HAP-1 (cell line): Measurements from ENCODE around the gene BNIP3.
A peak's percentile ranks its signal among the peaks of the same experiment; 100 is the strongest.

Source experiments
- DNase-seq, 2 experiments: peaks; one replicate each; pipeline ENCODE4 v3.0.0-alpha.2; 2016 to 2020; ENCODE audit warnings: low spot score in 2 of 2
- H3K27me3 ChIP-seq: fragments of 250-450 bp; sonication (Bioruptor Pico); 2 replicates; pipeline ENCODE4 v1.5.1; 2020; ENCODE audit warnings: low read depth, mild to moderate bottlenecking, moderate library complexity
- H3K36me3 ChIP-seq: fragments of 250-450 bp; sonication (Bioruptor Pico); replicated peaks from 2 replicates; pipeline ENCODE4 v1.5.1; 2020; ENCODE audit warnings: mild to moderate bottlenecking
- H3K4me1 ChIP-seq: fragments of 250-450 bp; sonication (Bioruptor Pico); 2 replicates; pipeline ENCODE4 v1.5.1; 2020; ENCODE audit warnings: mild to moderate bottlenecking
- H3K4me3 ChIP-seq: fragments of 250-450 bp; sonication (Bioruptor Pico); 2 replicates; pipeline ENCODE4 v1.5.1; 2020; ENCODE audit warnings: mild to moderate bottlenecking, moderate library complexity
- H3K9me3 ChIP-seq: fragments of 250-450 bp; sonication (Bioruptor Pico); 2 replicates; pipeline ENCODE4 v1.5.1; 2020; ENCODE audit warnings: mild to moderate bottlenecking, moderate library complexity
- in situ Hi-C: fragments of 300-500 bp; cut with MboI; formaldehyde crosslinking; loops from 3 replicates; pipeline ENCODE4 v1.14.3; 2020; ENCODE audit warnings: low sequenced_read_pairs, inconsistent platforms, mixed read lengths

The BNIP3 gene

GRCh38 chr10:131930586-131931330 lies 51.0 kb downstream of the BNIP3 start:
- DNase-seq = no peak
- in situ Hi-C loops = no loop called here
- no peaks in the 10 kb centered on the region for H3K4me1 ChIP-seq
- no peaks in the 10 kb centered on the region for H3K27me3 ChIP-seq
- no peaks in the 10 kb centered on the region; the same call in 1 of the 2 replicates for H3K9me3 ChIP-seq
- no peaks in the 10 kb centered on the region; the same call in none of the 2 replicates for H3K36me3 ChIP-seq
- H3K4me3 ChIP-seq = no peak overlapping the region

- H3K36me3 ChIP-seq = no peaks in the 10 kb centered on the region; the same call in none of the 2 replicates
- in situ Hi-C loops = no loop called here
- H3K9me3 ChIP-seq = peaks cover 4% of the 10 kb centered on the region
- no peaks in the 10 kb centered on the region for H3K27me3 ChIP-seq
- no peaks in the 10 kb centered on the region for H3K4me1 ChIP-seq
- no peak for DNase-seq
- H3K4me3 ChIP-seq = no peak overlapping the region
Measured at GRCh38 chr10:131930150-131930549, 51.6 kb downstream of the BNIP3 start.

DNA sequence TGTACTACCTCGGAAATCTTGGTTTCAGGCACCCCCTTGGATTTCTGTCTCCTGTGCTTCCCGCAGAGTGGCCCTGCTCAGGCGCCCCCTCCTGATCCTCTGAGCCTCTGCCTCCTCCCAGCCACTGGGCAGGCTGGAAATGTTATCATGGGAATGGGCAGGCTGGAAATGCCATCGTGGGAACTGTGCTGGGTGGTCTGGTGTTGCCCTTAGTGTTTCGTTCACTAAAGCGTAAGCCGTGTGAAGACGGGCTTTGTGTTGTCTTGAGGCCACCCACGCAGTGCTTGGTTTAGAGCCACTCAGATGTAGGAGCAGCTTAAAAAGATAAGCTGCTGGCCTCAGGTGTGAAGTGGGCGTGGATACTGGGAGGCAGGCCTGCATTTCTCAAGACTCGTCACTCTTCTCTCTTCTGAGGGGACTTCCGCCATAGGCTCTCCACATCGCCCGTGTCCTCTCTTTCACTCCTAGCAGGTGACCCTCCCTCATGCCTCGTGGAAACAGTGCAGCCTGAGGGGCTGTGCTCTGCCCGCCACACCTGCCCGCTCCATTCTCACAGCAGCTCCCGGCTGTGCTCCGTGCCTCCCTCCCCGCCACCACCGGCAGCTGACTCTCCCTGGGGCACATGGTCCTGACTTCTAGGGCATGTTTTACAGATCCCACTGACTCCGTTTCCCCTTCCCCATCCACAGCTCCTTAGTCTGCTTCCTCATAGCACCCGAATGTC lies 52.4 kb downstream of the BNIP3 start:
- Histone ChIP-seq H3K27me3 (no peaks in the 10 kb centered on the region), H3K4me3 (no peak overlapping the region), H3K4me1 (no peaks in the 10 kb centered on the region), H3K36me3 (no peaks in the 10 kb centered on the region; the same call in 1 of the 2 replicates), H3K9me3 (peaks cover 12% of the 10 kb centered on the region)
- in situ Hi-C loops = no loop called here
- no peak for DNase-seq

GRCh38 chr10:131928248-131929095 lies 53.3 kb downstream of the BNIP3 start:
- DNase-seq = no peak
- in situ Hi-C loops = no loop called here
- Histone ChIP-seq H3K4me1 (no peaks in the 10 kb centered on the region), H3K9me3 (peaks cover 12% of the 10 kb centered on the region), H3K36me3 (no peaks in the 10 kb centered on the region; the same call in 1 of the 2 replicates), H3K4me3 (no peak overlapping the region), H3K27me3 (no peaks in the 10 kb centered on the region)

GRCh38 chr10:131926743-131927595 lies 54.8 kb downstream of the BNIP3 start:
- Histone ChIP-seq H3K4me1 (peaks cover 2% of the 10 kb centered on the region), H3K4me3 (no peak overlapping the region), H3K9me3 (peaks cover 12% of the 10 kb centered on the region), H3K27me3 (no peaks in the 10 kb centered on the region), H3K36me3 (no peaks in the 10 kb centered on the region; the same call in none of the 2 replicates)
- DNase-seq = no peak
- in situ Hi-C loops = no loop called here

GRCh38 chr10:131926253-131926652 lies 55.5 kb downstream of the BNIP3 start:
- Histone ChIP-seq H3K27me3 (no peaks in the 10 kb centered on the region), H3K9me3 (peaks cover 12% of the 10 kb centered on the region), H3K4me3 (no peak overlapping the region), H3K4me1 (peaks cover 9% of the 10 kb centered on the region), H3K36me3 (no peaks in the 10 kb centered on the region; the same call in none of the 2 replicates)
- no peak for DNase-seq
- in situ Hi-C loops = no loop called here

DNA sequence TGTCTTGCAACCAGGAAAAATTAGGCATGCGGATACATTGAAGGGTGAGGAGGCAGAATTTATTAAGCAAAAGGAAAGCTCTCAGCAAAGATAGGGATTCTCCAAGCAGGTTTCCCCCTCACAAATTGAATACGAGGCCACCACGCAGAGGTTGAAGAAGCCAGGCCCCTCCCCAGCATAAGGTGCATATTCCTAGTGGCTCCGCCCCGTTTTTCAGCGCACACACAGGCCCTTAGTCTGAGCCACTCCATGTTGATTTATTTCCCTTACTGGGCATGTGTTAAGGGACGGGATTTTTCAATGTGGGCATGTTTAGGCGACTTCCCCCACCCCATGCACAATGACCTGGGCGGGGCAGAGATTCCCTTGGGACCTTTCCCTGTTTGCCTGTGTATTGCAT lies 56.0 kb downstream of the BNIP3 start:
- Histone ChIP-seq H3K27me3 (no peaks in the 10 kb centered on the region), H3K4me3 (no peak overlapping the region), H3K9me3 (peaks cover 12% of the 10 kb centered on the region), H3K4me1 (peaks cover 14% of the 10 kb centered on the region), H3K36me3 (no peaks in the 10 kb centered on the region; the same call in none of the 2 replicates)
- peak in 1 of 2 experiments; percentile 32 for DNase-seq
- in situ Hi-C loops = no loop called here

GRCh38 chr10:131925011-131925649 lies 56.6 kb downstream of the BNIP3 start:
- no peaks in the 10 kb centered on the region for H3K27me3 ChIP-seq
- in situ Hi-C loops = no loop called here
- no peaks in the 10 kb centered on the region; the same call in none of the 2 replicates for H3K36me3 ChIP-seq
- no peak for DNase-seq
- peaks cover 14% of the 10 kb centered on the region for H3K4me1 ChIP-seq
- no peak overlapping the region for H3K4me3 ChIP-seq
- H3K9me3 ChIP-seq = peaks cover 12% of the 10 kb centered on the region

- Histone ChIP-seq H3K4me1 (peaks cover 14% of the 10 kb centered on the region), H3K27me3 (no peaks in the 10 kb centered on the region), H3K36me3 (no peaks in the 10 kb centered on the region; the same call in none of the 2 replicates), H3K9me3 (peaks cover 12% of the 10 kb centered on the region), H3K4me3 (no peak overlapping the region)
- no peak for DNase-seq
- in situ Hi-C loops = no loop called here
Measured at GRCh38 chr10:131923038-131923756, 58.5 kb downstream of the BNIP3 start.

DNA sequence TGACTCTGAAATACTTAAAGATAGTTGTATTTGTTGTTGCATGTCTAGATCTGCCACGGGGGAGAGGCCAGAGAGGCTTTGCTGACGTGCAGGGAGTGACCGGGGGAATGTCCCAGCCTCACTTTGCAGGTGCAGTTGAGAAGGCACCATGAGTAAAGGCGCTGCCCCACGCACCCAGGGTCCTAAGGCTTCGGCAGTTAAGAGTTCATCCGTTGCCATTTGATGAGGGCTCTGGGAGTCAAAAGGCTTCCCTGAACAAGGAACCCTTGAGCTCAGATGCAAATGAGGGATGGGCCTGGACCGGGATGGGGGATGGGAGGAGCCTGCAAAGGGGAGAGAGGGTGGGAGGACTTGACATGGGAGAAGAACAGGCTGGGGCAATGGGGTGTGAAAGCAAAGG lies 60.5 kb downstream of the BNIP3 start:
- H3K4me1 ChIP-seq = peaks cover 14% of the 10 kb centered on the region
- no peaks in the 10 kb centered on the region; the same call in none of the 2 replicates for H3K36me3 ChIP-seq
- H3K9me3 ChIP-seq = peaks cover 12% of the 10 kb centered on the region
- no peaks in the 10 kb centered on the region for H3K27me3 ChIP-seq
- no peak overlapping the region for H3K4me3 ChIP-seq
- DNase-seq = peak in 1 of 2 experiments; percentile 56
- in situ Hi-C loops = no loop called here

GRCh38 chr10:131920693-131921092 lies 61.0 kb downstream of the BNIP3 start:
- Histone ChIP-seq H3K9me3 (peaks cover 12% of the 10 kb centered on the region), H3K4me1 (peaks cover 14% of the 10 kb centered on the region), H3K36me3 (no peaks in the 10 kb centered on the region; the same call in none of the 2 replicates), H3K27me3 (no peaks in the 10 kb centered on the region), H3K4me3 (no peak overlapping the region)
- in situ Hi-C loops = no loop called here
- no peak for DNase-seq

DNA sequence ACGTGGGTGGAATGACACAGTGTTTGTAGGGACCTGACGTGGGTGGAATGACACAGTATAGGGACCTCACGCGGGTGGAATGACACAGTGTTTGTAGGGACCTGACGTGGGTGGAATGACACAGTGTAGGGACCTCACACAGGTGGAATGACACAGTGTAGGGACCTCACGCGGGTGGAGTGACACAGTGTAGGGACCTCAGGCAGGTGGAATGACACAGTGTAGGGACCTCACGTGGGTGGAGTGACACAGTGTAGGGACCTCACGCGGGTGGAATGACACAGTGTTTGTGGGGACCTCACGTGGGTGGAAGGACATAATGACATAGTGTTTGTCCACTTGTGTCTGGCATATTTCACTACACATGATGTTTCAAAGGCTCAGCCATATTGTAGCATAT lies 61.6 kb downstream of the BNIP3 start:
- H3K36me3 ChIP-seq = no peaks in the 10 kb centered on the region; the same call in none of the 2 replicates
- in situ Hi-C loops = no loop called here

More for the DNA sequence above, 61.6 kb downstream of the BNIP3 start:
- no peak for DNase-seq
- H3K4me1 ChIP-seq = peaks cover 14% of the 10 kb centered on the region
- peaks cover 7% of the 10 kb centered on the region for H3K9me3 ChIP-seq
- H3K4me3 ChIP-seq = no peak overlapping the region
- no peaks in the 10 kb centered on the region for H3K27me3 ChIP-seq
